HG02943 (cell line): ENCODE measurements around the gene AGK.
"Not testable (repeated sequence)": the region's sequence is repeated elsewhere in the genome, so short reads cannot be mapped to it uniquely, and the experiment has no call there.

Source experiments
- ATAC-seq: cut with Tn5 transposase; IDR thresholded peaks from one replicate; pipeline ENCODE4 v1.9.1; 2021; ENCODE audit warnings: mild to moderate bottlenecking, low read depth, moderate library complexity; ENCODE audit not compliant: unreplicated experiment

AGK gene

GRCh38 chr7:141582063-141582462 is 30.9 kb downstream of the AGK start:
- not testable (repeated sequence) for ATAC-seq

DNA sequence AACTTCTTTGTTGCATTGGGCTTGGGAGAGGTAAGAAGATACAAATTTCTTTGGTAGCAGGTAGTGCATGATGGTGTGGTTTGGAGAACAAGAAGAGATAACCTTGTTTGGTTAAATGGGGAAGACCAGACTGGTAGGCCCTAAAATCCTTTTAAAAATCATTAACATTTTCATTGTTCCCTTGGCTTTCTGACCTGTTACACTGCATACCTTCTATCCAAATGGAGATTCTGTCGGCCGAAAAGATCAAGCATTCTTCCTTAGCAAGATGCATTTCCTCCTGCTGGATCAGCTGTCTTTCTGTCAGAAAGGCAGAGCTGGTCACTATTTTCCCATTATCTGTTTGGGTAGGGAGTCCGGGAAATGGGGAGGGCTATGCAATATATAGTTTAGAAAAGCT is 33.7 kb downstream of the AGK start:
- no peak for ATAC-seq

DNA sequence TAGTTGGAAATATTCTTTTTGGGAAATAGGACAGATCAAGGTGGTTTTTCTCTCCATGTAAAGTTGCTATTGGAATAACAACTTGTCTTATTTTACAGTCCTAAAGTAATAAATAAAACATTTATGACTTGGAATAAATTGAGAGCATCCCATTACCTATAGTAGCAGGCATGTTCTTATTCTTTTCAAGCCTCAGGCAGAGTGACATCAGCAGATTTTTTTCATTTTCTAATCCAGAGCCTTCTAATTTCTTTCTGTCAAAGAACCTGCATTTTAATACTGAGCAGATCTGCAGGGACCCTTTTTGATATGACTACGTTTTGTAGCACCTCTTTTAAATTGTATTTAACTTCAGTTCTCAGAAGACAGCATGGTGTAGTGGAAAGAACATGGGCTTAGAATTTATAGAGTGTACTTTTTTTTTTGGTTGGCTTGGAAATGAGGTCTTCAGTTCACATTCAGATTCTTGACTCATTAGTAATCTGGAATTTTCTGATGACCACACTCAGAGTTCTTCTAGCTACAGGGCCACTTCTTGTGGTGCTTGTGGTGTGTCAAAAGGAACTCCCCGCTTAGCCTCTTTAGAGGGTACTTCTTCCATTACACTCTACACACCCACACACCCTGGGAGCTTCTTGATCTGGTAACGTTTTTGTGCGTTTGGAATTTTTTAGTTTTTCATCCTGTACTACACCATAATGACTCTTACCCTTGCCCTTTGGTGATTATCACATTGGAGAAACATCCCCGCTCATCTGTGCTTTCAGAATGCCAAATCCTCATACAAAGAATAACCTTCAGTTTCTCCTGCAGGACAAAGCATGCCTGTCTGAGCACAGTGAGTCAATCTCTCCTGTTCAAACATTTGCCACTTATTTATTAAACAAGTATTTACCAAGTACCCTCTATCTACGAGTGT is 34.6 kb downstream of the AGK start:
- ATAC-seq, result no peak

DNA sequence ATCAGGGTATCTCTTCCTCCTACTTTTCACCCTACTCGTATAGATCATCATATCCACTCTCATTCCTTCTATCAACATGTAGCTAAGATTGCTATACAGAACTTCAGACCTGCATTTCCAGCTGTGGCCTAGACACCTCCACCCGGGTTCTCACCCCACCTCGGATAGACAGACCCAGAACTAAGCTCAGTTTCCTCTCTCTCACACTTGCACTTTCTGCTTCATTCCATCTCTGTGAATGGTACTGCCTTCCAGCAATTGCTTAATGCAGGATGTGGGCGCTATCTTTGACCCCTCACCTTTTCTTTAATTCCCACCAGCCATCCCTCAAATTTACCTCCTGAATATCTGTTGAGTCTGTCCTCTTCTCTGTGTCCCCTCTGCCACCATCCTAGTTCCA is 35.7 kb downstream of the AGK start:
- ATAC-seq, result no peak

DNA sequence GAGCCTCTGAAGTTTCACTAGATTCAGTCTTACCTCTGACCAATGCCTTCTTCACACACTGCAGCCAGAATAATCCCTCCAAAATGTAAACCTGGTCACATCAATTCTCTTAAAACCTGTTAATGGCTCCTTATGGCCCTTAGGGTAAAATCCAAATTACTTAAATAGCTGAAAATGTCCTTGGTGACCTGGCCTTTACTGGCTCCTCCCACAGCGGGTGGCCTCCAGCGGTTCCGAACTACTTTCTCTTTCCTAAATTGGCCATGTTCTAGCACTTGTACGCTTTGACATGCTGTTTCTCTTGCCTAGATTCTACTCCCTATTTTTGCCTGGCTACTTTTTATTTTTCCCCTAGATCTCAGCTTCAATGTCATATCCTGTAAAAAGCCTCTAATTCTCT is 36.1 kb downstream of the AGK start:
- ATAC-seq, result no peak

- ATAC-seq, result no peak
These were observed 37.7 kb downstream of the AGK start for GRCh38 chr7:141588912-141589311.

DNA sequence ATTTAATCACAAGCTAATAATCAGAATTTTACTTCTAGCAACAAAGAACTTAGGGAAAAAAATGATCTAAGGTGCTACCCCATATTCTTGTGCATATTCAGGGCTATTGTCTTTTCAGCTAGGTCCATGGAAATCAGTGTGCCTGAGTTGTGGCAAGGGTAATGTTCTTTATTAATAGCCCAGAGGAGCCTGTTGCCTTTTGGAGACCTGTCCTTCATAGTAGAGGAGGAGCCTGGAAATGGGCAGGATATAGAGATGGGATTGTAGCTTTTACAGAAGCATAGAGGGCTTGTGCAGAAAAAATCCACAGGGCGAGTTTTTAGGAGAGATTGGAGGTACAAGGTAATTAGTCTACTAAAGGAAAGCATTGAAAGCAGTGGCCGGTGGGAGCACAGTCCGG is 38.9 kb downstream of the AGK start:
- no peak for ATAC-seq

DNA sequence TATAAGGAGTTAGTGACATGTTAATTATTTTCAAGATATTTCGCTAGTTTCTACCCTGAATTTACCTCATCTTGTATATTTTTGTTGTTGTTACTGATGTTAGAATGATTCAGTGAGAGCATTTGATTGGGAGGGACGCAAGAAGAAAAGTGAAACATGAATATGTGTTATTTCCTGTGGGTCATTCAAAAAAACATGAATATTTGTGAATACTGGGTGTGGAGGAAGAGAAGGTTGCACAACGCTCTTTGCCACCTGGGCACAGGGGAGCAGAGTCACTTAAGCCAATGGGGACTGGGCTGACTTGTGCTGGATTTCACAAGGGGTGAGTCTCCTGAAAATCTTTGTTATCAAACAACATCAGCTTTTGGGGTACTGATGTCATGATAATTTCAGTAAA is 39.5 kb downstream of the AGK start:
- no peak for ATAC-seq

DNA sequence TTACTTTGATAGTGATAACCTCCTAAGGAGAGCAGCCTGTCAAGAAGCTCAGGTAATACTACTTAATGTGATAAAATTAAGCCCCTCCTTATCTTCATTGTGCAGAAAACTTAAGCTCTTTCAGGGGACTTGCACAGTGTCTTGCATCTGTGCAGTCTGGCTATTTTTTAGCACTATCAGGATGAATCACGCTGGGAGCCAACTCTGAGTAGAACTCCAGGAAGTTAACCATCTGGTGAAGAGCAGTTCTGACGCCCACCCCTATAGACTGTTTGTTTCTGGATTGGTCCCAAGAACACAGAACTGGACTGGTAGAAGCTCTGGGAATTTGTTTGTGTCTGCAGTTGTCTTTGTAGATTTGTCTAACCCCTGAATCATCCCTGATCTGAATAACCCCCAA is 41.9 kb downstream of the AGK start:
- no peak for ATAC-seq

- no peak for ATAC-seq
These were observed 46.8 kb downstream of the AGK start for GRCh38 chr7:141597966-141598365.

- ATAC-seq, result no peak
These were observed 47.2 kb downstream of the AGK start for GRCh38 chr7:141598408-141598807.

- ATAC-seq, result no peak
These were observed 49.2 kb downstream of the AGK start for GRCh38 chr7:141600168-141601006.

GRCh38 chr7:141609576-141609975 is 58.4 kb downstream of the AGK start:
- no peak for ATAC-seq

GRCh38 chr7:141610671-141611070 is 59.5 kb downstream of the AGK start:
- no peak for ATAC-seq

DNA sequence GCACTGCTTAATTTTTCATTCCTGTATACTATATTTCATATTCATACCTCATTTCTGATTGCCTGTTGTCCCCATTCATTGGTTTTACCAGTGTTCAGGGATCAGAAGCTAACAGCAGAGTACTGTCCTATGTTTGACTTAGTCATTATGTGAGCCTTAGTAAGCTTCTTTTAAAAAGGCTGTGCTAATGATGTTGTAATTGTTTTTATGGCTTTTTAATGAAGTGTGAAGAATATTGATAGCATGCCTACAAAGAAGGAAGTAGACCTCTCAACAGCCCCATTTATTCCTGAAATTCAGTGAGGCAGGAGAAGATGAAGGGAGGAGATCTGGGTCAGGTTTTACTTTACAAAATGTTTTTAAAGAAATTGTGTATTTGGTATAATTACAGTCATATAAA is 61.7 kb downstream of the AGK start:
- no peak for ATAC-seq

GRCh38 chr7:141617280-141617679 is 66.1 kb downstream of the AGK start:
- ATAC-seq, result no peak

GRCh38 chr7:141619745-141620144 is 68.5 kb downstream of the AGK start:
- ATAC-seq, result no peak

DNA sequence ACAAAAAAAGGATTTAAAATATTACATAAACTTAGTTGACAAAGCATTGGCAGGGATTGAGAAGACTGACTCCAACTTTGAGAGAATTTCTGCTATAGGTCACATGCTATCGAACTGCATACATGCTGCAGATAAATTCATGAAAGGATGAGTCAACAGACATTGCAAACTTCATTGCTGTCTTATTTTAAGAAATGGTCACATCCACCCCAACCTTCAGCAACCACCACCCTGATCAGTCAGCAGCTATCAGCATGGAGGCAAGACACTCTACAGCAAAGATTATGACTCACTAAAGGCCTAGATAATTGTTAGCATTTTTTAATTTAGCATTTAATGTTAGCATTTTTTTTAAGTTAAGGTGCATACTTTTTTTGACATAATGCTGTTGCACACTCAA is 73.6 kb downstream of the AGK start:
- ATAC-seq, result no peak

GRCh38 chr7:141630621-141631020 is 79.4 kb downstream of the AGK start:
- no peak for ATAC-seq

DNA sequence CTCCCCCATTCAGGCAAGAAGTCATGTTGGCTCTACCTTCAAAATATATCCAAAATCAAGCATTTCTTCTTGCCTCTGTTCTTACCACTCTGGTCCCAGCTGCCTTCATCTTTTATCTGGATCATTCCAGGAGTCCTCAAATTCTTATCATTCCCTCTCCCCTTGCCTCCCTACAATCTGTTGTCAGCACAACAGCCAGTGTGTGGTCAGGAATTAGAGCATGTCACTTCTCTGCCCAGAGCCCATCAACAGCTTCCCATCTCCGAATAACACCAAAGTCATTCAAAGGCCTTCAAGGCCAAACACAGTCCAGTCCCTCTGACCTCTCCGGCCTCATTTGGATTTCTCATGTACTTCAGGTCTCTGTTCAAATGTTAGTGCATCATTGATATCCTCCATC is 80.3 kb downstream of the AGK start:
- ATAC-seq, result no peak

DNA sequence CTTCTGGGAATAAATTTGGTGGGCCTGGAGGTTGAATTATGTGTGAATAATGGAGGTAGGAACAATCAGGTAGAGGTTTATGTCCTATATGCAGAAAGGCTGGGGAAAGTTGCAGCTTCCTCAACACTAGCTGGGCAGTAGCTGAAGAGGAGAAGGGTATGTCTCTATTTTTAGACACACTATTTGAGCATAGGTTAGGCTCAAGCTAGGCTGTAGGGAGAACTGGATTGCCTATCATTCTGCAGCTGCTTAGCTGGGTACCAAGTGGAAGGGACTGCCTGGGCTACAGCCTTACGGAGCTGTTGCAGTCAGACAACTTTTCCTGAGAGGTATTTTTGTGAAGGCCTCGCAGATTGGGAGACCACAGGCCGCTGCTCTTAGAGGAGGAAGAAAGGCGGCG is 82.9 kb downstream of the AGK start:
- no peak for ATAC-seq

DNA sequence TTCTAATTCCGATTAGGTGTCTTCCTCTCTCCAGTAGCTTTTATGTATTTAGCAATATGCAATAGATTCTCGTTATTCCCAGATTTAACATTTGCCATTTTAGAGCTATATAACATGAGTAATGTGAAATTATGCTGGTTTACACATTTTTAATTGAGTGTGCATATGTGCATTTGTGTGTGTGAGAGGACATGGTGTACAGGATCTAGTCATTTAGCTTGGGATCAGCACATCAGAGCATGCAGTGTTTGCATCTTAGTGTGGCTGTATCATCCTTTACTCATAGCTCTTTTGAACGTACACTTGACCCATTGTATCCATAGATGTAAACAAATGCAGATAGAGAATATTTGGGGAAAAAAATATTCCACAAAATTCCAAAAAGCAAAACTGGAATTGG is 84.8 kb downstream of the AGK start:
- ATAC-seq, result no peak
